NT2/D1 (cell line): ENCODE results near the gene APOL2.
"Not testable (repeated sequence)": the region's sequence is repeated elsewhere in the genome, so short reads cannot be mapped to it uniquely, and the experiment has no call there.

Source experiments
- DNase-seq: peaks from one replicate; pipeline ENCODE4 v3.0.0-alpha.2; 2011; ENCODE audit warnings: low read depth, low spot score
- H3K27me3 ChIP-seq: 2 replicates; pipeline ENCODE4 v1.6.0; 2011; ENCODE audit warnings: mild to moderate bottlenecking; ENCODE audit not compliant: insufficient read length, insufficient read depth
- H3K36me3 ChIP-seq: 2 replicates; pipeline ENCODE4 v1.6.1; 2011; ENCODE audit warnings: mild to moderate bottlenecking, low read length, mixed read lengths; ENCODE audit not compliant: insufficient read depth, insufficient read length
- H3K4me1 ChIP-seq: 2 replicates; pipeline ENCODE4 v1.5.1; 2011; ENCODE audit not compliant: insufficient read depth, insufficient read length
- H3K4me3 ChIP-seq: 2 replicates; pipeline ENCODE4 v1.5.1; 2011; ENCODE audit warnings: low read depth; ENCODE audit not compliant: insufficient read length
- H3K9ac ChIP-seq: 2 replicates; pipeline ENCODE4 v1.6.0; 2011; ENCODE audit warnings: low read depth; ENCODE audit not compliant: insufficient read length
- H3K9me3 ChIP-seq: 2 replicates; pipeline ENCODE4 v1.5.1; 2011; ENCODE audit warnings: mild to moderate bottlenecking, low read length; ENCODE audit not compliant: insufficient read depth
- SUZ12 ChIP-seq: IDR thresholded peaks from 2 replicates; pipeline ENCODE4 v1.6.1; 2011; ENCODE audit not compliant: insufficient read length, insufficient read depth; ENCODE audit errors: extremely low read depth
- YY1 ChIP-seq: IDR thresholded peaks from 2 replicates; pipeline ENCODE4 v1.6.1; 2011; ENCODE audit not compliant: insufficient read length, insufficient read depth
- ZNF274 ChIP-seq: IDR thresholded peaks from 2 replicates; pipeline ENCODE4 v1.6.1; 2011; ENCODE audit warnings: mild to moderate bottlenecking, low read depth, low read length

APOL2 gene

DNA sequence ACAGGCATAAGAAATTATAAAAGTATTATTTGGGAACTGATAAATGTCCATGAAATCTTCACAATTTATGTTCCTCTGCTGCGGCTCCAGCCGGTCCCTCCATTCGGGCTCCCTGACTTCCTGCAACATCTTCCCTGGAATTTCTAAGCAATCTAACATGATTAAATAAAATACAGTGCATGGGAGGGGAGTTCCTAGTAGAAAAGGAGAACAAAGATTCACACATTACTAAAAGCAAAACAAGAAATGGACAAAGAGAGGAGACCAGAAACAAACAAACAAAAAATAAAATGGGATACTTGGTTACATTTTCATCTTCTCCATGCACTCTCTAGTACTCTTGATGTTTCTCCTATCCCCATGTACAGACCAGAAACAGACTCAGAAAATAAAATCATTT is 29.1 kb downstream of the APOL2 start:
- Histone ChIP-seq H3K27me3 (no peaks in the 10 kb centered on the region), H3K4me3 (no peak overlapping the region)
- TF ChIP-seq SUZ12 = no peak
- no peak for TF ChIP-seq YY1
- TF ChIP-seq ZNF274 = no peak

DNA sequence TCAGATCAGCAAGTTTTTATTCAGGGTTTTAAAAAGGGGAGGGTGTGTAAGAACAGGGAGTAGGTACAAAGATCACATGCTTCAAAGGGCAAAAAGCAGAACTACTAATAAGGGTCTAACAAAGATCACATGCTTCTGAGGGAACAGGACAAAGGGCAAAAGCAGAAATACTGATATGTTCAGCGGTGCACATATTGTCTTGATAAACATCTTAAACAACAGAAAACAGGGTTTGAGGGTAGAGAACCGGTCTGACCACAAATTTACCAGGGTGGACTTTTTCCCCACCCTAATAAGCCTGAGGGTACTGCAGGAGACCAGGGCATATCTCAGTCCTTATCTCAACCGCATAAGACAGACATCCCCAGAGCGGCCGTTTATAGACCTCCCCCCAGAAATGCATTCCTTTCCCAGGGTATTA is 29.8 kb downstream of the APOL2 start:
- DNase-seq, H3K4me3 ChIP-seq, H3K36me3 ChIP-seq, H3K27me3 ChIP-seq, H3K4me1 ChIP-seq, H3K9ac ChIP-seq: not testable (repeated sequence)
- peaks cover 14% of the 10 kb centered on the region; the same call in 1 of the 2 replicates for H3K9me3 ChIP-seq

More for the DNA sequence above, 29.1 kb downstream of the APOL2 start:
- Histone ChIP-seq H3K4me1 (no peaks in the 10 kb centered on the region), H3K36me3 (no peaks in the 10 kb centered on the region), H3K9ac (no peak overlapping the region), H3K9me3 (peaks cover 14% of the 10 kb centered on the region; the same call in 1 of the 2 replicates)
- no peak for DNase-seq

DNA sequence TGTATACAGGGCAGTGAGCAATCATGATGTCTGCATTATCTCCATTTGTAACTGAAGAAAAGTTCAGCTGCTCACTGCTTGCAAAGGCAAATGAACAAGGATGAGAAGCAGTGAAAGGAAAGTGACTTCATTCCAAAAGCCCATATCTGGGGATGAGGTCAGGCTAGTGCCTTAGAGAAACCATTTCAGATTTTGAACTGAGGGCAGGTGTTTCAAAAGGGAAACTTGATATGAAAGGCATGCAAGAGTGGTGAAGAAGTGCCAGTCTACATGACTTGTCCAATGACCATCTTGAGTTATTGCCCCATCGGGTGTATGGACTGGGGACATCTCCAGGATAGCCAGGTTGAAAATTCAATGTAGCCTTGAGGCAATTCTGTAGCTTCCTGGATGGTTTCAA is 30.4 kb downstream of the APOL2 start:
- no peak overlapping the region for H3K4me3 ChIP-seq
- peaks cover 14% of the 10 kb centered on the region; the same call in 1 of the 2 replicates for H3K9me3 ChIP-seq
- H3K36me3 ChIP-seq = no peaks in the 10 kb centered on the region
- DNase-seq = no peak
- no peaks in the 10 kb centered on the region for H3K27me3 ChIP-seq
- H3K4me1 ChIP-seq = no peaks in the 10 kb centered on the region
- TF ChIP-seq ZNF274 (no peak), SUZ12 (no peak), YY1 (no peak)
- H3K9ac ChIP-seq = no peak overlapping the region

DNA sequence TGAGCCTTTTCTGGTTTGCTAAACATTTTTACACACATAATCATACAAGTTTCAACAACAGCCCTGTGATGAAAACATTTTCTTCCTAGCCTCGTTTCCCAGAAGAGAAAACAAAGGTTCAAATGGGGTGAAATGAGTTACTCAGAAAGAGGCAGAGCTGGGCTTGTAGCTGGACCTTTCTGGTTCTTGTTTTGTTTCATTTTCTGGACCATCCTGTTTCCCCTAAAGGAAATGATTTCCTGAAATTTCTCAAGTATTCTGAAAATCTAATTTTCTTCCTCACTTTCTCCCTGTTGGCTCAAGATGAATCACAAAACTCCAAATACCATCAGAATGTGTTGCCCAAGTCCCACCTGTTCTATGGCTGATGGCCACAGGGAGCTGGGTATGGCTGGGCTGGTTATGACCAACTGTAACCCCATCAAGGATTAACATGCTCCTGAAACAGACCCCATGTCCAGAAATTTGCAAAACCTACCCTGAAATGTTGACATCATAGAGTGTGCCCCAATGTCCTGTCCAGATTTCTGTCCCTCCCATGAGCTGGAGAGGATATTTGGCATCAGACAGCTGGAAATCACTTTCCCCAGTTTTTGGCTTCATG is 31.1 kb downstream of the APOL2 start:
- DNase-seq = no peak
- H3K9ac ChIP-seq = no peak overlapping the region
- no peaks in the 10 kb centered on the region for H3K36me3 ChIP-seq
- H3K9me3 ChIP-seq = peaks cover 14% of the 10 kb centered on the region; the same call in 1 of the 2 replicates
- TF ChIP-seq YY1 = no peak
- TF ChIP-seq SUZ12 = no peak
- TF ChIP-seq ZNF274 = no peak
- H3K4me1 ChIP-seq = no peaks in the 10 kb centered on the region
- no peak overlapping the region for H3K4me3 ChIP-seq
- no peaks in the 10 kb centered on the region for H3K27me3 ChIP-seq

DNA sequence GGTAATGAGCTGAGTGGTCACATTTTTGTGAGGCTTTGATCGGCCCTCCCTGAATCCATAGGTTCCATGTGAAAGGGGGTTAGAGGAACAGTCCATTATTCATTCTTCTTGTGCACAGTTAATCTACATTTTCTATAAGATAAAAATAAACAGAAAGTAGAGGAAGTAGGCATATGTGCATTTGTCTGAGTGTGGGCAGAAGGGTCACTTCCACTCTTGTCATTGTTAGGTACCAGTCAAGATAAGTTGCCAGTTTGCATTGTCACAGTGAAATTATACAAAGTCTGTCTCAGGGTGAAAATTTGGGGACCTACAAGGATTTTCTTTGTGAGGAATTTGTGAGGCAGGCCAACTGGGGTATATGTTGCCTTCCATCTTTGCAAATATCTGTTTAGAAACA is 33.1 kb downstream of the APOL2 start:
- H3K9ac ChIP-seq = no peak overlapping the region
- H3K4me3 ChIP-seq = no peak overlapping the region
- TF ChIP-seq SUZ12 (no peak), ZNF274 (no peak), YY1 (no peak)
- H3K36me3 ChIP-seq = no peaks in the 10 kb centered on the region
- no peaks in the 10 kb centered on the region for H3K4me1 ChIP-seq
- DNase-seq = no peak
- no peaks in the 10 kb centered on the region for H3K27me3 ChIP-seq
- peaks cover 14% of the 10 kb centered on the region; the same call in 1 of the 2 replicates for H3K9me3 ChIP-seq

DNA sequence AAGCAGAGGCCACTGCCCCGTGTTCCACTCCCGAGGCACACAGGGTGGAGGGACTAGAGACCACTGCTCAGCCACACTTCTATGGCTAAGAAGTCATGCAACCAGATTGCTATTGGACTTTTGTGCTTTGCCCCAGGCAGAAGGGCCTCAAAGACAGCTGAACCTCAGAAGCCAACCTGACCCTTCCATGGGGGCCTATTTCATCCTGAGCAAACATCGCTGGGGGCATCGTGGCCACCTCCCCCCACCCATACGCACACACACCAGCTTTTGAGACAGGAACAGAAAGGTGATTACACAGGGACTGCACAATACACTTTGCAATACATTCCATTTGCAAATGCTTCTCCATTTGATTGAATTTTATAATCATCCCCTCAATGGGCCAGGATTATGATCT is 33.8 kb downstream of the APOL2 start:
- H3K4me3 ChIP-seq, DNase-seq, H3K36me3 ChIP-seq, H3K27me3 ChIP-seq, H3K4me1 ChIP-seq, H3K9ac ChIP-seq: not testable (repeated sequence)
- peaks cover 14% of the 10 kb centered on the region; the same call in 1 of the 2 replicates for H3K9me3 ChIP-seq

DNA sequence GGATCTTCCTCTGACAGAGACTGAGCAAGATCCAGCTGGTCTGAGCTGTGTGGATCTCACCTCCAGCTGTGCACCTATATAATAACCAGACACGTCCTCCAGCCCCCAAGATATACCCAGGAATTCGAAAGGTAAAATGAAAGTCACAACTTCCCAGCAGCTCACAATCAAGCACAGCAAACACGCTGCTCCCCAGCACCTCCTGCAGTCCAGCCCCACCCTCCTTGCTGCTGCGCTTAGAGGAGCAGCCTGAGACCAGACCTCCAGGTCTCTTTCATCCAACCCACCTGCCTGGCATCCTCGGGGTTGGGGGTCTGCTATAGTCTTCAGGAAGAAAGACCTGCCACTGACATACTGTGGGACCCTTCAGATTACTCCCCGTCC is 34.7 kb downstream of the APOL2 start:
- no peak for TF ChIP-seq ZNF274
- TF ChIP-seq SUZ12 = no peak
- TF ChIP-seq YY1 = no peak
- H3K4me3 ChIP-seq = no peak overlapping the region
- H3K27me3 ChIP-seq = no peaks in the 10 kb centered on the region
- H3K9me3 ChIP-seq = peaks cover 10% of the 10 kb centered on the region; the same call in 1 of the 2 replicates
- no peak overlapping the region for H3K9ac ChIP-seq
- H3K4me1 ChIP-seq = no peaks in the 10 kb centered on the region
- no peaks in the 10 kb centered on the region for H3K36me3 ChIP-seq
- no peak for DNase-seq

DNA sequence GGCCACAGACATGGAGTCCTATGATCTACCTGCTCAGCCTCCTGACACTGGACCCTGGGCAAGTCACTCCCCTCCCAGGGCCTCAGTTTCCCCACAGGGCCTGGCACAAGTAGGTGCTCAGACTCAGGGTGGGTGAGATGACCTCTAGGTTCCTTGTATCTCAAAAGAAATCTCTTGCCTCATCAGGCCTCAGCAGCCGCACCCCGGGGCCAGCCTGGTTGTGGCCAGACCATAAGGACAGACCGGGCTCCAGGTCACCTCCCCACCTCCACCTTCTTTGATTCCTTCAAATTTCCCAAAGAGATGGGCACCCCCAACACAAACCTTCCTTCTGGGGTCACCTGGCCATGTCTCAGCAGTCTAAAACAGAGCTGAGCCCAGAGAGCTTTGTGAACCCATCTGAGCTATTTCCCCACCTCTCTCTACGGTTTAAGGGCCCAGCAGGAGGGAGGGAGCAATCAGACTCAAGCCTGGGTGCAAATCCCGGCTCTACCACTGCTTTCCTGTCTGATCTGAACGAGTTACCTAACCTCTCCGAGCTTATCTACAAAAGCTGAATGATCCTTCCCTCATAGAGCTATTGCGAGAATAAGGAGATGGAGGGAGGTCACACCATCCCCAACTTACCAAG is 35.2 kb downstream of the APOL2 start:
- H3K4me1 ChIP-seq = no peaks in the 10 kb centered on the region
- no peaks in the 10 kb centered on the region for H3K27me3 ChIP-seq
- H3K9me3 ChIP-seq = peaks cover 5% of the 10 kb centered on the region; the same call in 1 of the 2 replicates
- no peak overlapping the region for H3K4me3 ChIP-seq
- no peak for DNase-seq
- H3K9ac ChIP-seq = no peak overlapping the region
- no peaks in the 10 kb centered on the region for H3K36me3 ChIP-seq
- TF ChIP-seq SUZ12 = no peak
- TF ChIP-seq ZNF274 = no peak
- TF ChIP-seq YY1 = no peak

DNA sequence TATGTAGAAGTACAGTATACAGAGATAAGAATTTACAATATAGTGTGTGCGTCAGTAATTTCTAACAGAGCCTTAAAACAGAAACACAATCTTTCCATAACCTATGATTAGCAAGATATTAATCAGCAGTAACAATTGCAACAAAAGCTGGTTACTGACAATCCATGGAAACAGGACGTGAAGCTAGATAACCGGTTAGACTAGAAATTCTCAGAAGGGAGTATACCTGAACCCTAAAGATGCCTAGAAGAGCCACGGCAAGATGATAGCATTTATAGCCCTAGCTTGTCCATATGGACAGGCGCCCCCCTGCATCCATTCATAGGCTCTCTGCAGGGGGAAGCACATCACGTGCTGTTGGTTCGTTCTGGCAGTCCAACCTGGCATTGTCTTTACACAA is 35.9 kb downstream of the APOL2 start:
- H3K36me3 ChIP-seq, DNase-seq, H3K9me3 ChIP-seq, H3K27me3 ChIP-seq, H3K9ac ChIP-seq, H3K4me1 ChIP-seq, H3K4me3 ChIP-seq: not testable (repeated sequence)

DNA sequence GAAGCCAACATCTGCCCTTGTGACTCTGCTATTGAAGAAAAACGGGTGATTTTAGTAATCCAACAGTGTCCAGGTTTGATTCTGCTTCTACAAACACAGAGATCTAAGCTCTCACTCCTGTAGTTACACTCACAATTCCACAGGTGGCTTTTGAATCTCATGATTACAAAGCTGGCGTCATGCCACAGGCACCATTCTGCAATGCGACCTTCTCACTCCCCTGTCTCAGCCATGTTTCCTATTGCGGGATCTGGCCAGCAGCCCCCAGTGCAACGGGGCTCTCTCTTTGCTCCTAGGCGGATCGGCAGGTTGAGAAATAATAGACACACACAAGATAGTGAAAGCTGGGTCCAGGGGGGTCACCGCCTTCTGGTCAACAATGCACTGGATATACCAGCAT is 36.4 kb downstream of the APOL2 start:
- H3K27me3 ChIP-seq, H3K4me3 ChIP-seq, H3K9me3 ChIP-seq, H3K9ac ChIP-seq, DNase-seq, H3K36me3 ChIP-seq, H3K4me1 ChIP-seq: not testable (repeated sequence)
